Measurements from ENCODE around the gene ATP10A.

ATP10A gene

DNA sequence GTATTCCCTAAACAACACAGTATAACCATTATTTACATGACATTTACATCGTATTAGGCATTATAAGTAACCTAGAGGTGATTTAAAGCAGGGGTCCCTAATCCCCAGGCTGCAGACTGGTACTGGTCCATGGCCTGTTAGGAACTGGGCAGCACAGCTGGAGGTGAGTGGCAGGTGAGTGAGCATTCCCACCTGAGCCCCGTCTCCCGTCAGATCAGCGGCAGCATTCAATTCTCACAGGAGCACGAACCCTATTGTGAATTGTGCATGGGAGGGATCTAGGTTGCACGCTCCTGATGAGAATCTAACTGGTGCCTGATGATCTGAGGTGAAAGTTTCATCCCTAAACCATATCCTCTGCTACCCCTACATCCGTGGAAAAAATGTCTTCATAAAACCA, 138.2 kb downstream of the ATP10A start:
- Histone ChIP-seq H3K27ac (ENCODE audit: low read depth, low read length) (no peak overlapping the region), H3K9ac (ENCODE audit: low read depth, low read length) (no peak overlapping the region), H3K4me3 (ENCODE audit: low read length) (no peak overlapping the region), H3K27me3 (ENCODE audit: insufficient read depth, low read length) (no peaks in the 10 kb centered on the region), H3K9me3 (ENCODE audit: insufficient read depth, low read depth, low read length) (no peaks in the 10 kb centered on the region), H3K36me3 (ENCODE audit: insufficient read depth, low read length) (no peaks in the 10 kb centered on the region), H3K4me1 (ENCODE audit: insufficient read depth, low read length) (peaks cover 6% of the 10 kb centered on the region; the same call in 1 of the 2 replicates)
- WGBS, result 97% methylated on average over 6 of the region's 7 CpGs

DNA sequence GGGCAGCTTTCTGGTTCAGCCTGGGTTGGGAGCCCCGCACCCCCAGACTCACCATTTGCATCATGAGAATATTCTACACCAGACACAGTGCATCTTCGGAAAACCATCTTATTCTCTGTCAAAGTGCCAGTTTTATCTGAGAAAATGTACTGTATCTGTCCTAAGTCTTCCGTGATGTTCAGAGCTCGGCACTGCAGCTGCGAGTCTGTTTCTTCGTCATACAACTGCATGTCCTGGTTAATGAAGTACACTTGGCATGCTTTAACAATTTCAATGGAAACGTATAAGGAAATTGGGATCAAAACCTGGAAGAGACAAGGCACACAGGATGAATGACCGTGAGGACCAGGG, 141.5 kb downstream of the ATP10A start:
- WGBS, result 84% methylated on average over 8 of the region's 8 CpGs

DNA sequence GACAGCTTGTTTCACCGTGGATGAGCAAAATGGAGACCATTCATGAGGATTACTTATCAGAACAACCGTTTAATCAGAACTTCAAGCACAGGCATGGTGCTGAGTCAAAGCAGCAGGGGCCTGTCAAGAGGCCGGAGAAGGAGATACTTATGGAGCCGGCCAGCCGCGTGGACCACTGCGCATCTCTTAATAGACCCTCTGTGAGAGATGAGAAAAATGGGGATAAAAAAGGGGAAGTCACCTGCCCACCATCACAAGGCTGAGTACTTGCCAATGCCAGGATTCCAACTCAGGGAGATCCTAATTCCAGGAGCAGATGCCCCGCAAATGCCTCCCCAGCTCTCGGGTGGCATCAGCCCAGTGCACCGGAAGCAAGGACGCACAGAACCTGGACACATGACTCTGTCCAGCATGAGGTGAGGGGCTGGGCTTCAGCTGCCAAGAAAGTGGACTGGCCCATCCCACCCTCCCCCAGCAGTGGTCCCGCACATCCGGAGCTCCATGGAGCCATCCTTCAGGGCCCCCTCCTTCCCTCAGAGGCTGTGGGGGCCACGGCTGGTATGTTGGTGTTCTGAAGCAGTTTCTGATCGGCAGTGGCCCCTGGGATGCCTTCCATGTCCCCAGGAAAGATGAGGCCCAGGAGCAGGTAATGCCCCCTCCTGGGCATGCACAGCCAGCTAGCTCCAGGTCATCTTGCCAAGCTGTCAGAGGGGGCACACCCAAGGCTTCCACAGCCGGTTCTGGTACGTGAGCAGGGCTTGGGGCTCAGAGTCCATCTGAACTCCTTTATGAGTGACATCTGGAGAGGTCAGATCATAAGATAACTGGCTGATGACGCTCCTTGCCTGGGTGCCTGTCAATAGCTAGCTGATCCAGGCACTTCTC, 143.8 kb downstream of the ATP10A start:
- Histone ChIP-seq H3K4me3 (ENCODE audit: low read length) (no peak overlapping the region), H3K4me1 (ENCODE audit: insufficient read depth, low read length) (peaks cover 6% of the 10 kb centered on the region; the same call in 1 of the 2 replicates), H3K27me3 (ENCODE audit: insufficient read depth, low read length) (no peaks in the 10 kb centered on the region), H3K9me3 (ENCODE audit: insufficient read depth, low read depth, low read length) (no peaks in the 10 kb centered on the region), H3K9ac (ENCODE audit: low read depth, low read length) (no peak overlapping the region), H3K27ac (ENCODE audit: low read depth, low read length) (no peak overlapping the region), H3K36me3 (ENCODE audit: insufficient read depth, low read length) (no peaks in the 10 kb centered on the region)
- 90% methylated on average over 18 of the region's 18 CpGs for WGBS

More for the DNA sequence above, 141.5 kb downstream of the ATP10A start:
- Histone ChIP-seq H3K9me3 (ENCODE audit: insufficient read depth, low read depth, low read length) (no peaks in the 10 kb centered on the region), H3K9ac (ENCODE audit: low read depth, low read length) (no peak overlapping the region), H3K27ac (ENCODE audit: low read depth, low read length) (no peak overlapping the region), H3K36me3 (ENCODE audit: insufficient read depth, low read length) (no peaks in the 10 kb centered on the region), H3K27me3 (ENCODE audit: insufficient read depth, low read length) (no peaks in the 10 kb centered on the region), H3K4me3 (ENCODE audit: low read length) (no peak overlapping the region), H3K4me1 (ENCODE audit: insufficient read depth, low read length) (peaks cover 6% of the 10 kb centered on the region; the same call in 1 of the 2 replicates)

DNA sequence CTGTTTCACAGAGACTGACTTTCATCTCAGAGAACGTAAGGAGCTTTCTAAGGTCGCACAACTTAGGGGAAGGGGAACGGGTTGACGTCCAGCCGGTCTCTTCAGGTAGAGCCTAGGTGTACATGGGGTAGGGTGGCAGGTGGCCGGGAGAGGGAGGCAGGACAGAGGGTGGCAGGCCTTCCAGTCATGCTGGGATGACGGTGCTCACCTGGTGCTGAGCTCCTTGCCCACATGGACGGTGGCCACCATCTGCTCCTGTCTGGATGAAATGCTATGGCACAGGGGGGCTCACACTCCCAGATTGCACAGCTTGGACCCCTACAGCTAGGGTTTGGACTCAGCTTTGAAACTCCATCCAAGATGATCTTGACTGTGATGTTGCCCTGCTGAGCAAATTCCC, 144.5 kb downstream of the ATP10A start:
- WGBS, result 95% methylated on average over 8 of the region's 8 CpGs
- Histone ChIP-seq H3K27me3 (ENCODE audit: insufficient read depth, low read length) (no peaks in the 10 kb centered on the region), H3K9me3 (ENCODE audit: insufficient read depth, low read depth, low read length) (no peaks in the 10 kb centered on the region), H3K36me3 (ENCODE audit: insufficient read depth, low read length) (no peaks in the 10 kb centered on the region), H3K4me1 (ENCODE audit: insufficient read depth, low read length) (peaks cover 6% of the 10 kb centered on the region; the same call in 1 of the 2 replicates), H3K9ac (ENCODE audit: low read depth, low read length) (no peak overlapping the region), H3K4me3 (ENCODE audit: low read length) (no peak overlapping the region), H3K27ac (ENCODE audit: low read depth, low read length) (no peak overlapping the region)

DNA sequence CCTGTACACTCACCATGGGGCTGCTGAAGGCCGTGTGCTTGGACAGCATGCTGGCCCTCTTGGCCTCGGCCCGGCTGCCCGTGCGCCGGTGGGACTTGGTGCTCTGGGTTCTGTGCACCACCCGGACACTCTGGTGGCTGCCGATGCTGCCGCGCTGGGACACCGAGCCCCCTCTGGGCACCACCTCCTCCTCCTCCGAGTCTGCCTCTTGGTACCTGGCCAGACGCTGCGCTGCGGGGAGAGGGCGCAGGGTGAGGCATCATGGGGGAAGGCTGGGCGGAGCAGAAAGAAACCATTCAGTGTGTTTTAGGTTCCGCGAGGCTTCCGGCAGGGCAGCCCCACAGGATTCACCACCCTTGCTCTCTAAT, 145.0 kb downstream of the ATP10A start:
- H3K9me3 ChIP-seq (ENCODE audit: insufficient read depth, low read depth, low read length), result no peaks in the 10 kb centered on the region
- H3K27me3 ChIP-seq (ENCODE audit: insufficient read depth, low read length), result no peaks in the 10 kb centered on the region
- no peaks in the 10 kb centered on the region for H3K36me3 ChIP-seq (ENCODE audit: insufficient read depth, low read length)
- H3K27ac ChIP-seq (ENCODE audit: low read depth, low read length), result no peak overlapping the region
- peaks cover 6% of the 10 kb centered on the region; the same call in 1 of the 2 replicates for H3K4me1 ChIP-seq (ENCODE audit: insufficient read depth, low read length)
- 95% methylated on average over 20 of the region's 20 CpGs for WGBS
- no peak overlapping the region for H3K9ac ChIP-seq (ENCODE audit: low read depth, low read length)
- H3K4me3 ChIP-seq (ENCODE audit: low read length), result no peak overlapping the region

DNA sequence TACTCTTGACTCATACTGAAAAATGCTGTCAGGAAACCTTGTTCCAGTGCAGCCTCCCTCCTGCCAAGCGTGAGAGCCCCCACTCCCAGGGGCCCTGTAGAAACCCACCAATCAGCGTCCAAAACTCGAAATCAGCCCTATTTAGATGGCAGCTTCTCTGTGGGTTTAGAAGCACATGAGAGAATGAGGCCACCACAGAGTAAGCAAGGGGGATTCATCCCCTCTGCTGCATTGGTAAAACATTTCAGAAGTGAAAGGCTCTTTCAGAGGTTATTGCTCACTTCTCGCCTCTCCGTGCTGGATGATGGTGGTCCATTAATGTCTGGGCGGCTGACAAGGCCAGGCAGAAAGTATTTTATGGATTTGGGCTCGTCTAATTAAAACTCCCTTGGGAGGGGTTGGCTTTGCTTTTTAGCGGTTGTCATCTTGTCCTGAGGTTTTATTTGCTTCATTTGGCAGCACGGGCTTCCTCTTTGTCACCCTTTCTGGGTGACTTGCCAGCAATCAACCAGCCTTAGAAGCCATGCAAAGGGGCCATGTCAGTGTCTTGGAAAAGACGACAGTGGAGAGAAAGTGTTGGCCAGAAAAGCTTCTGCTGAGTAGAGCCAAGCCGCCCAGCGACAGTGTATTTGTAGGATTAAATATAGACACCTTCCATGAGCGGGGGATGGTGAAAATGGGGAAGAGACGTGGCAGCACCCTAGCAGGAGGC, 145.5 kb downstream of the ATP10A start:
- no peaks in the 10 kb centered on the region for H3K27me3 ChIP-seq (ENCODE audit: insufficient read depth, low read length)
- 94% methylated on average over 14 of the region's 14 CpGs for WGBS
- no peak overlapping the region for H3K4me3 ChIP-seq (ENCODE audit: low read length)
- no peaks in the 10 kb centered on the region for H3K36me3 ChIP-seq (ENCODE audit: insufficient read depth, low read length)
- no peak overlapping the region for H3K27ac ChIP-seq (ENCODE audit: low read depth, low read length)
- H3K4me1 ChIP-seq (ENCODE audit: insufficient read depth, low read length), result peaks cover 6% of the 10 kb centered on the region; the same call in 1 of the 2 replicates
- H3K9ac ChIP-seq (ENCODE audit: low read depth, low read length), result no peak overlapping the region
- no peaks in the 10 kb centered on the region for H3K9me3 ChIP-seq (ENCODE audit: insufficient read depth, low read depth, low read length)

DNA sequence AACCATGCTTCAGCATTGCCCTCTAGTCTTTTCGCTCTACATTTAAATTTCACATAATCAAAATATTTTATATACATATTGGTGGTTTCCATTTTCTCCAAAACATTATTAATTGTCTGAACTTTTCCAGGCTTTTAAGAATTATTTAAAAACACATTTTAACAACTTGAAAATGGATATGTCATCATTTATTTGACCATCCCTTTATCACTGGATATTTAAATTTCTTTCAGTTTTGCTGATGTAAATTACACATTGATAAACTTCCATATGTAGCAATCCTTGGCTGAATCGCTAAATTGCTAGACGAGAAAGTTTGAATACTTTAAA, 146.0 kb downstream of the ATP10A start:
- Histone ChIP-seq H3K4me1 (ENCODE audit: insufficient read depth, low read length) (peaks cover 3% of the 10 kb centered on the region; the same call in 1 of the 2 replicates), H3K36me3 (ENCODE audit: insufficient read depth, low read length) (no peaks in the 10 kb centered on the region), H3K4me3 (ENCODE audit: low read length) (no peak overlapping the region), H3K27me3 (ENCODE audit: insufficient read depth, low read length) (no peaks in the 10 kb centered on the region), H3K9ac (ENCODE audit: low read depth, low read length) (no peak overlapping the region), H3K9me3 (ENCODE audit: insufficient read depth, low read depth, low read length) (no peaks in the 10 kb centered on the region), H3K27ac (ENCODE audit: low read depth, low read length) (no peak overlapping the region)
- WGBS, result 100% methylated on average over 3 of the region's 3 CpGs

DNA sequence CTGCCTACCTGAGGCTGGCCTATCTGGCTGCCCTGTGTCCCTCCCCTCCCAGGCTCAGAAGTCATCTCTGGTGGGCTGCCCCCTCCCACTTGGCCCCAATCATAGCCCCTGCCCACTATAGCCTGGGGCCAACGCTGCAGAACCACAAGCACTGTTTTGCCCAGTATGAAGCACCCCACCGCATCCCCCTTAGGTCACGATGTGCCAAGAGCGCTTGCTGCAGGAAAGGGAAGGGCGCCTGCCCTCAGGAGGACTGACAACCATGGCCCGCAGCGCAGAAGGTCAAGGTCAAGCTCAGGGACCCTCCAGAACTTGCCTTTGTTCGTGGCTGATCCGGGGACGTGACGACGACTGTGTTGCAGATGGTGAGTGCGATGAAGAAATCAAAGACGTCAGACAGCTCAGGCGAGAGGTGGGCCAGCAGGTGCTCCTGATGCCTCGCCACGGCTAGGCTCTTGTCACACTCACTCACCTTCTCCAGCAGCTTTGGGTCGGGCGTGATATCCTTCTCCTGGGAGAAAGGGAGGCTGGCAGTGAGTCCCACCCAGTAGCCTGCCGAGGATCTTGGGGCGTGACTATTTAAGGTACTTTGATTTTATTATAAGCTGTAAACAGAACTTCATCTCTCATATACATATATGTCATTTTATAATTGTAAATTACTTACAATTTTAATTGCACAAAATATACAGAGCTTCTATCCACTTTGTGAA, 146.6 kb downstream of the ATP10A start:
- no peaks in the 10 kb centered on the region for H3K9me3 ChIP-seq (ENCODE audit: insufficient read depth, low read depth, low read length)

DNA sequence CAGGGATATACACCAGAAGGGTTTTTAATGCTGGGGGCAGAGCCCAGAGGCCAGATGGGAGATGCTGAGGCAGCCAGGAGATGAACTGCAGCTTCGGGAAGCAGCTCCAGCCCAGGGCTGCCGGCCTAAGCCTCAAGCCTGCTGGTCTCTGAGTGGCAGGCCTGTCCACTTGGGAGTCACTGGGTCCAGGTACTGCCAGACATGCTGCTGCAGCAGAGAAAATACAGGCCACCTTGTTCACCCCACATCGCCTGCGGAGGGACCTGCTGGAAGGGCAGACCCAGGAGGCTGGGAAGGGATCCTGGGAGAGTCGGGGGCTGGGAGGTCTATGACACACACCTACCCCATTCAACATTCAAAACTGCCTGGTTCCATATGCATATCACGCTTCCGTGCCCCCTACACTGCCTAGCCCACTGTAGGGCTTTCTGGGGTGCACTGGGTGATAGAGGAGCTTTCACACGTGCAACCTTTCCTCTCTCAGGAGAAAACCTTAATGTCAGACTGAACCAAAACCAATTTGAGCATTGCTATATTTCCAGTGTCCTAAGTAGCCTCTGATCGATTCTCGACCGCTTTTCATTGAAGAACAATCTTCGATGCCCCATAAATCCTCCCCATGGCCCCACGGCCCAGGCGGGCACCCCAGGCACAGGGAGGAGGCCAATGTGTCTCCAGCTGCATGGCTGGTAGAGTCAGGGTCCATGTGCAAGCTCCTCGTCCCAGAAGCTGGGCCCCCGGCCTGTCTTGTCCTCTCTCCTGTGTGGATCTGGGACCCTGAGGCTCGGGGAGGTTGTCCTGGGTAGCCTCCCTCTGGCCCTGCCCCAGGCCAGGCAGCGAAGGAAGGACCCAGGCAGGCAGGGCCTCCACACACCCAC, 147.4 kb downstream of the ATP10A start:
- no peak overlapping the region for H3K9ac ChIP-seq (ENCODE audit: low read depth, low read length)
- no peaks in the 10 kb centered on the region for H3K4me1 ChIP-seq (ENCODE audit: insufficient read depth, low read length)
- H3K4me3 ChIP-seq (ENCODE audit: low read length), result no peak overlapping the region
- no peak overlapping the region for H3K27ac ChIP-seq (ENCODE audit: low read depth, low read length)
- WGBS, result 94% methylated on average over 18 of the region's 18 CpGs
- no peaks in the 10 kb centered on the region for H3K27me3 ChIP-seq (ENCODE audit: insufficient read depth, low read length)
- no peaks in the 10 kb centered on the region for H3K9me3 ChIP-seq (ENCODE audit: insufficient read depth, low read depth, low read length)
- H3K36me3 ChIP-seq (ENCODE audit: insufficient read depth, low read length), result no peaks in the 10 kb centered on the region

More for the DNA sequence above, 146.6 kb downstream of the ATP10A start:
- 94% methylated on average over 19 of the region's 21 CpGs for WGBS
- Histone ChIP-seq H3K4me3 (ENCODE audit: low read length) (no peak overlapping the region), H3K36me3 (ENCODE audit: insufficient read depth, low read length) (no peaks in the 10 kb centered on the region), H3K27ac (ENCODE audit: low read depth, low read length) (no peak overlapping the region), H3K27me3 (ENCODE audit: insufficient read depth, low read length) (no peaks in the 10 kb centered on the region), H3K4me1 (ENCODE audit: insufficient read depth, low read length) (no peaks in the 10 kb centered on the region), H3K9ac (ENCODE audit: low read depth, low read length) (no peak overlapping the region)

DNA sequence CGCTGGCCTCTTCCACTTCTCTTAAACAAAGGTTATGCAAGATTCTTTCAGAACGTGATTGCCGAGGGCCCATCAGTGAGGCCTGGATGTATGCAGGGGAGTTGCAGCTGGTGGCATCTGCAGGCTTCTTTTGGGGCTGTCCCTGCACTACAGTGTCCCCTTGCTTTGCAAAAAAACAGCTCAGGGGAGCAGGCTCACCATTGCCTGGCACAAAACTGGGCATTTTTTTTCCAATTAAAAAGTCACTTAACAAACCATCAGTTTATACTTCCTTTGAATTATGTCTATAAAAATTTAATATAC, 148.6 kb downstream of the ATP10A start:
- Histone ChIP-seq H3K9ac (ENCODE audit: low read depth, low read length) (no peak overlapping the region), H3K9me3 (ENCODE audit: insufficient read depth, low read depth, low read length) (no peaks in the 10 kb centered on the region), H3K36me3 (ENCODE audit: insufficient read depth, low read length) (no peaks in the 10 kb centered on the region), H3K4me1 (ENCODE audit: insufficient read depth, low read length) (no peaks in the 10 kb centered on the region), H3K4me3 (ENCODE audit: low read length) (no peak overlapping the region), H3K27ac (ENCODE audit: low read depth, low read length) (no peak overlapping the region), H3K27me3 (ENCODE audit: insufficient read depth, low read length) (no peaks in the 10 kb centered on the region)
- 77% methylated on average over 3 of the region's 3 CpGs for WGBS

Measured in HUES64 (cell line).